ENCODE measurements around the gene ABCA3. TPM values are rescaled to one million over a fixed set of nuclear protein-coding genes. Genes with fewer than 3 reads are reported as not detected.

ABCA3 gene
- total and polyA plus RNA-seq, 2 donors from 2014 or later: 5.5 to 35.5 TPM

GRCh38 chr16:2326191-2326590, 14.3 kb downstream of the ABCA3 start:
- no peaks in the 10 kb centered on the region for H3K27me3 ChIP-seq (ENCODE audit: control insufficient read depth, insufficient read depth, low read length)
- FAIRE-seq (no peak), DNase-seq (no peak)
- H3K9me3 ChIP-seq (ENCODE audit: control insufficient read depth in 2 of 3, insufficient read depth in 1 of 3, low read length in 3 of 3): no peaks in the 10 kb centered on the region
- H3K4me1 ChIP-seq (ENCODE audit: control insufficient read depth in 2 of 3, insufficient read depth in 2 of 3, low read depth in 1 of 3, low read length in 3 of 3): no peaks in the 10 kb centered on the region
- TF ChIP-seq CTCF (IDR thresholded peaks at IDR 0.05; ENCODE audit: borderline replicate concordance, extremely low read depth, insufficient read depth): no peak
- intact Hi-C loops (cut with DNase I): no loop called here
- no peak overlapping the region for H3K27ac ChIP-seq (ENCODE audit: low read depth in 2 of 2, low read length in 2 of 2)
- H3K9ac ChIP-seq (ENCODE audit: low read length in 3 of 3): no peak overlapping the region
- peaks cover 0 to 3% (median 0%) of the 10 kb centered on the region in 3 donors for H3K36me3 ChIP-seq (ENCODE audit: control insufficient read depth in 2 of 3, insufficient read depth in 3 of 3, low read length in 3 of 3)
- no peak overlapping the region for H3K4me3 ChIP-seq (ENCODE audit: low read length in 3 of 3)

DNA sequence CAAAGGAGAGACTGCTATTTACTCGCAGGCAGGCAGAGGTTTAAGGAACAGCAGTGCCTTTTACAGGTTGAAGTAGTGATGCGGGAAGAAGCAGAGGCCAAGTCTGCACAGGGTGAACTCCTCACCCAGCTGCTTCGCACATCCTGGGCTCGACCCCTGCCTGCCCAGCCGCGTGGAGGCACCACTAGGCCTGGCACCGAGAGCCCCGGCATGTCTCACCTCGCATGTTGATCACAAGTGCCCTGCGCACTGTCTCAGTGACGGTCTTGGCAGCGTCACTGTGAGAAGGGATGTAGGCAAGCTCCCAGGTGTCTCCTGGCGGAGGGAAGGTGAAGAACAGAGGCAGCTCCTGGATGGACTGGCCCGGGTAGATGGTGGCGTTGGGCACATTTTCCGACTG, 14.7 kb downstream of the ABCA3 start:
- Histone ChIP-seq H3K27ac (ENCODE audit: low read depth in 2 of 2, low read length in 2 of 2) (no peak overlapping the region), H3K4me3 (ENCODE audit: low read length in 3 of 3) (no peak overlapping the region), H3K9ac (ENCODE audit: low read length in 3 of 3) (no peak overlapping the region), H3K4me1 (ENCODE audit: control insufficient read depth in 2 of 3, insufficient read depth in 2 of 3, low read depth in 1 of 3, low read length in 3 of 3) (no peaks in the 10 kb centered on the region), H3K9me3 (ENCODE audit: control insufficient read depth in 2 of 3, insufficient read depth in 1 of 3, low read length in 3 of 3) (no peaks in the 10 kb centered on the region), H3K27me3 (ENCODE audit: control insufficient read depth, insufficient read depth, low read length) (no peaks in the 10 kb centered on the region), H3K36me3 (ENCODE audit: control insufficient read depth in 2 of 3, insufficient read depth in 3 of 3, low read length in 3 of 3) (peaks cover 0 to 3% (median 0%) of the 10 kb centered on the region in 3 donors)
- intact Hi-C loops (cut with DNase I): no loop called here
- DNase-seq (no peak), FAIRE-seq (no peak)
- no peak for TF ChIP-seq CTCF (IDR thresholded peaks at IDR 0.05; ENCODE audit: borderline replicate concordance, extremely low read depth, insufficient read depth)

DNA sequence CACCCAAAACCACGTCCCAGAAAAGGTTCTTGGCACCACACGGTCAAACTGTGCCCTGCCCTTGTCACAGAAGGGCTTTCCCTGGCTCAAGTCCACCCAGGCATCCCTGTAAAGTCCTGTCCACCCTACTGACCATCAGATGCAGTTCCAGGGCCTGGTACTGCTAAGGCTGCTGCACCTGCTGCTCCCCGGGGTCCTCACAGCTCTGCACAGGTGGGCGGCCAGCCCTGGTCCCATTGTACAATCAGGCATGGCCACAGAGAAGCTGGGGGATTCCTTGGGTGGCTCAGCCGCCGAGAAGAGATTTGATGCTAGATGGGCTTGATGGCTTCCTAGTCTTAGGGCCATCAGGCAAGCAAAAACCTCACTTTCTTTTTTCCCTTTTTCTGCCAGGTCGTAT, 15.3 kb downstream of the ABCA3 start:
- H3K4me1 ChIP-seq (ENCODE audit: control insufficient read depth in 2 of 3, insufficient read depth in 2 of 3, low read depth in 1 of 3, low read length in 3 of 3): no peaks in the 10 kb centered on the region
- DNase-seq (no peak), FAIRE-seq (no peak)
- peaks cover 0 to 3% (median 0%) of the 10 kb centered on the region in 3 donors for H3K36me3 ChIP-seq (ENCODE audit: control insufficient read depth in 2 of 3, insufficient read depth in 3 of 3, low read length in 3 of 3)
- no peak overlapping the region for H3K9ac ChIP-seq (ENCODE audit: low read length in 3 of 3)
- TF ChIP-seq CTCF (IDR thresholded peaks at IDR 0.05; ENCODE audit: borderline replicate concordance, extremely low read depth, insufficient read depth): no peak
- H3K9me3 ChIP-seq (ENCODE audit: control insufficient read depth in 2 of 3, insufficient read depth in 1 of 3, low read length in 3 of 3): no peaks in the 10 kb centered on the region
- intact Hi-C loops (cut with DNase I): no loop called here
- H3K27ac ChIP-seq (ENCODE audit: low read depth in 2 of 2, low read length in 2 of 2): no peak overlapping the region
- H3K27me3 ChIP-seq (ENCODE audit: control insufficient read depth, insufficient read depth, low read length): no peaks in the 10 kb centered on the region
- no peak overlapping the region for H3K4me3 ChIP-seq (ENCODE audit: low read length in 3 of 3)

- Histone ChIP-seq H3K27ac (ENCODE audit: low read depth in 2 of 2, low read length in 2 of 2) (no peak overlapping the region), H3K9me3 (ENCODE audit: control insufficient read depth in 2 of 3, insufficient read depth in 1 of 3, low read length in 3 of 3) (no peaks in the 10 kb centered on the region), H3K4me1 (ENCODE audit: control insufficient read depth in 2 of 3, insufficient read depth in 2 of 3, low read depth in 1 of 3, low read length in 3 of 3) (no peaks in the 10 kb centered on the region), H3K27me3 (ENCODE audit: control insufficient read depth, insufficient read depth, low read length) (no peaks in the 10 kb centered on the region), H3K9ac (ENCODE audit: low read length in 3 of 3) (no peak overlapping the region), H3K36me3 (ENCODE audit: control insufficient read depth in 2 of 3, insufficient read depth in 3 of 3, low read length in 3 of 3) (peaks cover 0 to 3% (median 0%) of the 10 kb centered on the region in 3 donors), H3K4me3 (ENCODE audit: low read length in 3 of 3) (no peak overlapping the region)
- no peak for TF ChIP-seq CTCF (IDR thresholded peaks at IDR 0.05; ENCODE audit: borderline replicate concordance, extremely low read depth, insufficient read depth)
- FAIRE-seq: no peak
- intact Hi-C loops (cut with DNase I): no loop called here
- DNase-seq: no peak
Observed at GRCh38 chr16:2324296-2324859, 16.1 kb downstream of the ABCA3 start.
